ENCODE measurements around the gene ABCD1. TPM values are rescaled to one million over a fixed set of nuclear protein-coding genes. Genes with fewer than 3 reads are reported as not detected.
"Not testable (repeated sequence)": the region's sequence is repeated elsewhere in the genome, so short reads cannot be mapped to it uniquely, and the experiment has no call there.

ABCD1 gene
- total RNA-seq, 1 experiment from 2014 or later: 44.4 TPM

DNA sequence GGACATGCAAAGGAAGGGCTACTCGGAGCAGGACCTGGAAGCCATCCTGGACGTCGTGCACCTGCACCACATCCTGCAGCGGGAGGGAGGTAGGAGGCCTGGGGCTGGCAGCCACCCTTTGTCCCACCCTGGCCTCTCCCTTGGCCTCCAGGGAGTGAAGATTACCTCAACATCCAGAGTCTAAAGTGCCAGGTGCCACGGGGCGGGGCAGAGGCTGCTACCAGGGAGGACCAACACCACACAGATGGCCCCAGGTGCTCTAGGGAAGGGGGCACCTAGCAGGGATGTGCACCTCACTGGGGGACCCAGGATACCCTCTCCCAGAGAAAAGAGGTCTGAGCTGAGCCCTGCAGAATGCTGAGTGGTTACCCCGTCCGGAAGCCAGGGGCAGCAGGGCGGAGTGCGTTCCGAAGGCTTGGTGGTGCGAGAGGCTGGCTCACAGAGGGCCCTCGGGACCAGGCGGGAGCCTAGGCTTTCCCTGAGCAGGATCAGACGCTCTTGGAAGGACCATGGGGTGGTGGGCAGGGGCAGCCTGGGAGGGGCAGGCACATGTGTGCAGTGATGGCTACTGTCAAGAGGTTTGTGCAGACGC lies 16.1 kb downstream of the ABCD1 start:
- no peak overlapping the region for H3K9ac ChIP-seq (ENCODE audit: low read length)
- no peak overlapping the region for H2AFZ ChIP-seq (ENCODE audit: low read length)
- H3K27ac ChIP-seq (ENCODE audit: low read length): no peak overlapping the region
- no peaks in the 10 kb centered on the region for H3K27me3 ChIP-seq (ENCODE audit: low read length)
- peaks cover 4% of the 10 kb centered on the region; the same call in 1 of the 2 replicates for H3K36me3 ChIP-seq (ENCODE audit: low read depth, low read length)
- no peaks in the 10 kb centered on the region for H3K4me1 ChIP-seq (ENCODE audit: insufficient read depth, low read length)
- no peak overlapping the region for H3K4me2 ChIP-seq (ENCODE audit: low read length)
- H3K79me2 ChIP-seq (ENCODE audit: low read length): no peaks in the 10 kb centered on the region
- H3F3A ChIP-seq (ENCODE audit: low read length, unreplicated experiment): no peaks in the 10 kb centered on the region
- TF ChIP-seq EZH2 (IDR thresholded peaks at IDR 0.05; ENCODE audit: low read length, unreplicated experiment) (no peak), EZH2phosphoT487 (IDR thresholded peaks at IDR 0.05; ENCODE audit: borderline replicate concordance, low read length) (no peak)
- TF ChIP-seq, protein P1, sequence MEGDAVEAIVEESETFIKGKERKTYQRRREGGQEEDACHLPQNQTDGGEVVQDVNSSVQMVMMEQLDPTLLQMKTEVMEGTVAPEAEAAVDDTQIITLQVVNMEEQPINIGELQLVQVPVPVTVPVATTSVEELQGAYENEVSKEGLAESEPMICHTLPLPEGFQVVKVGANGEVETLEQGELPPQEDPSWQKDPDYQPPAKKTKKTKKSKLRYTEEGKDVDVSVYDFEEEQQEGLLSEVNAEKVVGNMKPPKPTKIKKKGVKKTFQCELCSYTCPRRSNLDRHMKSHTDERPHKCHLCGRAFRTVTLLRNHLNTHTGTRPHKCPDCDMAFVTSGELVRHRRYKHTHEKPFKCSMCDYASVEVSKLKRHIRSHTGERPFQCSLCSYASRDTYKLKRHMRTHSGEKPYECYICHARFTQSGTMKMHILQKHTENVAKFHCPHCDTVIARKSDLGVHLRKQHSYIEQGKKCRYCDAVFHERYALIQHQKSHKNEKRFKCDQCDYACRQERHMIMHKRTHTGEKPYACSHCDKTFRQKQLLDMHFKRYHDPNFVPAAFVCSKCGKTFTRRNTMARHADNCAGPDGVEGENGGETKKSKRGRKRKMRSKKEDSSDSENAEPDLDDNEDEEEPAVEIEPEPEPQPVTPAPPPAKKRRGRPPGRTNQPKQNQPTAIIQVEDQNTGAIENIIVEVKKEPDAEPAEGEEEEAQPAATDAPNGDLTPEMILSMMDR (conservative IDR thresholded peaks at IDR 0.05; ENCODE audit: low read depth, low read length): no peak
- no peak for DNase-seq
- H3K9me3 ChIP-seq (ENCODE audit: low read length): no peaks in the 10 kb centered on the region
- no peak overlapping the region for H3K4me3 ChIP-seq (ENCODE audit: low read length)
- POLR2A ChIA-PET (ENCODE audit: unreplicated experiment): no interaction called here
- CTCF ChIA-PET: no interaction called here
- intact Hi-C loops (cut with micrococcal nuclease): no loop called here
- no peaks in the 10 kb centered on the region for H4K20me1 ChIP-seq (ENCODE audit: low read length)
- no TSS peak for BruUV-seq (replicated peaks)
- no peaks in the 10 kb centered on the region for H3K9me2 ChIP-seq (replicated peaks; ENCODE audit: low read length)
- ATAC-seq: no peak

DNA sequence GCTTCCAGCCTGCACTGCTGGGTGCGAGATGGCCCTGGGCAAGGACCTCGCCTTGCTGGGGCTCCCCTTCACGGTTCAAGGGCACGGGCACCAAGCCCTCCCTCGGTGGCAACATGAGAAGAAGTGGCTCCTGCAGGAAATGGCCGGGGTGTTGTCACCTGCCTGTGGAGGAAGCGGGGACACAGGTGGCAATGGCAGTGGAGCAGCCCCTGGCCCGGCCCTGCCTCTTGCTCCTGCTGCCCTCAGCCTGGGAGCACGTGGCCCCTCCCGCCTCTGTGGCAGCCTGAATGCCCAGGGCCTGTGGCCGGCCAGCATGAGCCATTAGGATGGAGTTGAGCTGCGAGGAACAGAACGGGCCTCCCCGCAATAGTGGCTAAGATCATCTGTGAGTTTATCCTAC lies 16.8 kb downstream of the ABCD1 start:
- Histone ChIP-seq H2AFZ (ENCODE audit: low read length) (no peak overlapping the region), H3K27me3 (ENCODE audit: low read length) (no peaks in the 10 kb centered on the region), H4K20me1 (ENCODE audit: low read length) (no peaks in the 10 kb centered on the region), H3K9ac (ENCODE audit: low read length) (no peak overlapping the region), H3K9me3 (ENCODE audit: low read length) (no peaks in the 10 kb centered on the region), H3K79me2 (ENCODE audit: low read length) (no peaks in the 10 kb centered on the region), H3K4me1 (ENCODE audit: insufficient read depth, low read length) (no peaks in the 10 kb centered on the region), H3K36me3 (ENCODE audit: low read depth, low read length) (peaks cover 4% of the 10 kb centered on the region; the same call in 1 of the 2 replicates), H3K27ac (ENCODE audit: low read length) (no peak overlapping the region), H3F3A (ENCODE audit: low read length, unreplicated experiment) (no peaks in the 10 kb centered on the region), H3K4me3 (ENCODE audit: low read length) (no peak overlapping the region), H3K9me2 (replicated peaks; ENCODE audit: low read length) (no peaks in the 10 kb centered on the region), H3K4me2 (ENCODE audit: low read length) (no peak overlapping the region)
- intact Hi-C loops (cut with micrococcal nuclease): no loop called here
- ChIA-PET CTCF (no interaction called here), POLR2A (ENCODE audit: unreplicated experiment) (no interaction called here)
- TF ChIP-seq, protein P1 (conservative IDR thresholded peaks at IDR 0.05; ENCODE audit: low read depth, low read length): no peak
- no peak for TF ChIP-seq EZH2phosphoT487 (IDR thresholded peaks at IDR 0.05; ENCODE audit: borderline replicate concordance, low read length)
- TF ChIP-seq EZH2 (IDR thresholded peaks at IDR 0.05; ENCODE audit: low read length, unreplicated experiment): no peak
- no peak for DNase-seq
- BruUV-seq (replicated peaks): no TSS peak
- no peak for ATAC-seq

DNA sequence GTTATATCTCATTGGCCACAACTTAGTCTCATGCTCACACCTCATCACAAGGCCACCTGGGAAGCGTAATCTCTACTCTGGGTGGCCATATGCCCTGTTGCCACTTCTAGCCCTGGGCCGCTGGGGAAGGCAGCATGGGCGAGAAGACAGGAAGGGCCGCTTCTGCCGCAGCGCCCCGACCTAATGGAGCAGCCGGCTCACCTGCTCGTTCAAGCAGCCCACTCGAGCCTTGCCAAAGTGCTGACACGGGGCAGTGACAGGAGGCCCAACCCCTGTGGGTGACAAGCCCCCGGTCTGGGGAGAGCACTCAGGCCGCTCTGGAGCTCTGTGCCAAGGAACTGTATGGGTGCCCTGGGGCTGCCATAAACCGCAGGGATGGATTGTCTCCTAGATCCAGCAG lies 17.5 kb downstream of the ABCD1 start:
- H3K9me3 ChIP-seq (ENCODE audit: low read length); H3F3A ChIP-seq (ENCODE audit: low read length, unreplicated experiment); H3K79me2 ChIP-seq (ENCODE audit: low read length); H3K9ac ChIP-seq (ENCODE audit: low read length); H3K4me2 ChIP-seq (ENCODE audit: low read length); ATAC-seq; H4K20me1 ChIP-seq (ENCODE audit: low read length); H3K36me3 ChIP-seq (ENCODE audit: low read depth, low read length); DNase-seq; H3K27ac ChIP-seq (ENCODE audit: low read length); H3K4me3 ChIP-seq (ENCODE audit: low read length); BruUV-seq (replicated peaks); intact Hi-C loops (cut with micrococcal nuclease); H3K9me2 ChIP-seq (replicated peaks; ENCODE audit: low read length); H3K4me1 ChIP-seq (ENCODE audit: insufficient read depth, low read length); H2AFZ ChIP-seq (ENCODE audit: low read length); H3K27me3 ChIP-seq (ENCODE audit: low read length); CTCF ChIA-PET: not testable (repeated sequence)
- POLR2A ChIA-PET (ENCODE audit: unreplicated experiment): interaction anchor here (0.6 kb wide), 1 partner anchor 32 kb away, joined by 3 read pairs; no protein-coding TSS in a partner anchor

DNA sequence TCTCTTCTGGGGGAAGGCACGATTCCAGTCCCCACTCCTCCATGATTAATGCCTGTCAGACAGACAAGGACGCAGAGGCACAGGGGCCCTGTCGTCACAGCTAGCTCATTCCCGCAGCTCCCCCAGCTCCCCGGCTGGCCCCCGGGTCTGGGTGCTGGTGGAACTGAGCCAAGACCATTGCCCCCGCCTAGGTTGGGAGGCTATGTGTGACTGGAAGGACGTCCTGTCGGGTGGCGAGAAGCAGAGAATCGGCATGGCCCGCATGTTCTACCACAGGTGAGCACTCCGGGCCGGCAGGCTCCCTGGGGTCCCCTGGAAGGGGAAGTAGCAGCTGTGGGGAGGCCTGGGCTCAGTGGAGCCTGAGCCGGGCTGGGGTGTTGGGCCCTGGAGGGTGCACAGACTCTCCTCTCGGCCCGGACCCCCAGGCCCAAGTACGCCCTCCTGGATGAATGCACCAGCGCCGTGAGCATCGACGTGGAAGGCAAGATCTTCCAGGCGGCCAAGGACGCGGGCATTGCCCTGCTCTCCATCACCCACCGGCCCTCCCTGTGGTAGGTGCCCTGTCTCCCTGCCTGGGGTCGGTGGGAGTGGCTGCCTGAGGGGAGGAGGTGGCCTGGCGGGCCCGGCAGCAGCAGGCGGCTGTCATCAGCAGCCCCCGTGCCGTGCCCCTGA lies 18.3 kb downstream of the ABCD1 start:
- H3K36me3 ChIP-seq (ENCODE audit: low read depth, low read length); H3K4me2 ChIP-seq (ENCODE audit: low read length); H4K20me1 ChIP-seq (ENCODE audit: low read length); H3K79me2 ChIP-seq (ENCODE audit: low read length); H3F3A ChIP-seq (ENCODE audit: low read length, unreplicated experiment); ATAC-seq; H3K27me3 ChIP-seq (ENCODE audit: low read length); H3K4me1 ChIP-seq (ENCODE audit: insufficient read depth, low read length); CTCF ChIA-PET; H3K9me2 ChIP-seq (replicated peaks; ENCODE audit: low read length); BruUV-seq (replicated peaks); intact Hi-C loops (cut with micrococcal nuclease); H3K27ac ChIP-seq (ENCODE audit: low read length); H2AFZ ChIP-seq (ENCODE audit: low read length); H3K9me3 ChIP-seq (ENCODE audit: low read length); DNase-seq; H3K9ac ChIP-seq (ENCODE audit: low read length); H3K4me3 ChIP-seq (ENCODE audit: low read length): not testable (repeated sequence)
- POLR2A ChIA-PET (ENCODE audit: unreplicated experiment): interaction anchor here (0.6 kb wide), 1 partner anchor 33 kb away, joined by 3 read pairs; no protein-coding TSS in a partner anchor
